Measurements from ENCODE around the gene ZNF716. TPM values are rescaled to one million over a fixed set of nuclear protein-coding genes. Genes with fewer than 3 reads are reported as not detected.
"Not testable (repeated sequence)": the region's sequence is repeated elsewhere in the genome, so short reads cannot be mapped to it uniquely, and the experiment has no call there.

ZNF716 gene
- total RNA-seq, 1 experiment from 2014 or later, result not detected

- no peak for DNase-seq (ENCODE audit: low read depth)
Measured at GRCh38 chr7:57425969-57426628, 23.9 kb upstream of the ZNF716 start.

- no peak for DNase-seq (ENCODE audit: low read depth)
Measured at GRCh38 chr7:57426629-57427003, 23.4 kb upstream of the ZNF716 start.

- DNase-seq (ENCODE audit: low read depth), result no peak
Measured at GRCh38 chr7:57427146-57427545, 22.8 kb upstream of the ZNF716 start.

- no peak for DNase-seq (ENCODE audit: low read depth)
Measured at GRCh38 chr7:57427594-57427993, 22.4 kb upstream of the ZNF716 start.

- DNase-seq (ENCODE audit: low read depth), result no peak
Measured at GRCh38 chr7:57432583-57432982, 17.4 kb upstream of the ZNF716 start.

GRCh38 chr7:57437581-57437980 is 12.4 kb upstream of the ZNF716 start:
- DNase-seq (ENCODE audit: low read depth), result no peak

- no peak for DNase-seq (ENCODE audit: low read depth)
Measured at GRCh38 chr7:57438244-57438643, 11.7 kb upstream of the ZNF716 start.

GRCh38 chr7:57443567-57443966 is 6.4 kb upstream of the ZNF716 start:
- no peak for DNase-seq (ENCODE audit: low read depth)

- not testable (repeated sequence) for DNase-seq (ENCODE audit: low read depth)
Measured at GRCh38 chr7:57469186-57469828, 19.3 kb downstream of the ZNF716 start.

GRCh38 chr7:57480304-57480703 is 30.3 kb downstream of the ZNF716 start:
- DNase-seq (ENCODE audit: low read depth), result not testable (repeated sequence)

GRCh38 chr7:57485022-57485421 is 35.0 kb downstream of the ZNF716 start:
- not testable (repeated sequence) for DNase-seq (ENCODE audit: low read depth)

GRCh38 chr7:57487957-57488356 is 38.0 kb downstream of the ZNF716 start:
- no peak for DNase-seq (ENCODE audit: low read depth)

- DNase-seq (ENCODE audit: low read depth), result not testable (repeated sequence)
Measured at GRCh38 chr7:57495111-57495510, 45.1 kb downstream of the ZNF716 start.

- no peak for DNase-seq (ENCODE audit: low read depth)
Measured at GRCh38 chr7:57496395-57496794, 46.4 kb downstream of the ZNF716 start.

- DNase-seq (ENCODE audit: low read depth), result no peak
Measured at GRCh38 chr7:57505176-57505575, 55.2 kb downstream of the ZNF716 start.

All from RPMI7951 (cell line).